SW 1271 (cell line): ENCODE results near the gene IFT52.

Source experiments
- DNase-seq, 2 experiments: peaks; one replicate each; lab custom pipeline; 2025; lab: John Stamatoyannopoulos, UW

IFT52 gene

GRCh38 chr20:43690943-43691598, 100.3 kb downstream of the IFT52 start:
- no peak for DNase-seq

GRCh38 chr20:43691928-43692524, 101.3 kb downstream of the IFT52 start:
- DNase-seq: peak in 1 of 2 experiments; percentile 31

GRCh38 chr20:43694763-43695162, 104.0 kb downstream of the IFT52 start:
- DNase-seq: no peak

DNA sequence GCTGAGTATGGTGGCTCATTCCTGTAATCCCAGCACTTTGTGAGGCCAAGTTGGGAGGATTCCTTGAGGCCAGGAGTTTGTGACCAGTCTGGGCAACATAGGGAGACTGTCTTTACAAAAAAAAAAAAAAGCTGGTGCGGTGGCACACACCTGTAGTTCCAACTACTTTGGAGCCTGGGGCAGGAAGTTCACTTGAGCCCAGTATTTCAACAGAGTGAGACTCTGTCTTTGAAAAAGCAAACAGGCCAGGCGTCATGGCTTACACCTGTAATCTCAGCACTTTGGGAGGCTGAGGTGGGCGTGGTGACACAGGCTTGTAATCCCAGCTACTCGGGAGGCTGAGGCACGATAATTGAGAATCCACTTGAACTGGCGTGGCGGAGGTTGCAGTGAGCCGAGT, 104.8 kb downstream of the IFT52 start:
- no peak for DNase-seq
